ENCODE results near the gene C10orf120. TPM values are rescaled to one million over a fixed set of nuclear protein-coding genes. Genes with fewer than 3 reads are reported as not detected.

The C10orf120 gene
- total and polyA plus RNA-seq, 2 donors (not counting 3 experiments of a cell fraction or from before 2014, with no cell fraction given), result not detected

- H3K4me3 ChIP-seq (replicated peaks in 1 of 3; ENCODE audit: insufficient read depth in 1 of 3, low read depth in 1 of 3, low read length in 3 of 3), result no peak overlapping the region
- FAIRE-seq (peak; percentile 92), DNase-seq (ENCODE audit: low read depth, low spot score) (peak; percentile 50)
- peak; percentile 72 to 75 for TF ChIP-seq CTCF (IDR thresholded peaks at IDR 0.05; ENCODE audit: extremely low read depth in 1 of 2, insufficient read depth in 1 of 2, low read depth in 1 of 2, low read length in 2 of 2)
- TF ChIP-seq MYC (IDR thresholded peaks at IDR 0.05; ENCODE audit: low read depth, low read length), result no peak
- TF ChIP-seq POLR2A (IDR thresholded peaks at IDR 0.05; ENCODE audit: low read depth, low read length), result no peak
- TF ChIP-seq JUN (IDR thresholded peaks at IDR 0.05; ENCODE audit: borderline replicate concordance, insufficient read depth, insufficient read length, low read depth), result no peak
- no peak for TF ChIP-seq FOS (IDR thresholded peaks at IDR 0.05; ENCODE audit: borderline replicate concordance, insufficient read depth, low read length)
- no peak for TF ChIP-seq POLR2AphosphoS5 (IDR thresholded peaks at IDR 0.05; ENCODE audit: insufficient read depth, low read depth, low read length)
- no peak for TF ChIP-seq MAX (IDR thresholded peaks at IDR 0.05; ENCODE audit: insufficient read depth, insufficient read length)
- no peak overlapping the region for H3K27ac ChIP-seq (ENCODE audit: insufficient read depth, low read depth, low read length)
- BruUV-seq (replicated peaks), result no TSS peak
- H3K4me1 ChIP-seq (ENCODE audit: control insufficient read depth, extremely low read depth, insufficient read depth, low read length), result no peaks in the 10 kb centered on the region
- no peaks in the 10 kb centered on the region for H3K79me2 ChIP-seq (ENCODE audit: control insufficient read depth, insufficient read depth, low read length)
- ChIA-PET POLR2A (no interaction called here), CTCF (interaction anchor here (0.6 to 4.4 kb wide), 41 partner anchors 9 to 924 kb away, joined by 3 to 34 read pairs (median 4); partner anchors contain the start of genes ACADSB and C10orf88)
- no peak overlapping the region for H3K4me2 ChIP-seq (ENCODE audit: insufficient read depth, low read length)
- no peaks in the 10 kb centered on the region for H4K20me1 ChIP-seq (replicated peaks; ENCODE audit: control insufficient read depth, extremely low read depth, insufficient read depth, low read length)
- H3K9ac ChIP-seq (replicated peaks; ENCODE audit: extremely low read depth, insufficient read depth, low read length), result no peak overlapping the region
- intact Hi-C loops (cut with micrococcal nuclease) (loop anchor here (1.0 to 5.0 kb wide), 5 partner anchors 54 to 910 kb away; partner anchors contain the start of gene C10orf88), dilution Hi-C loops (cut with MboI; ENCODE audit: extremely low pct_ligation_motif_present, low sequenced_read_pairs) (no loop called here)
- no peaks in the 10 kb centered on the region for H3K9me1 ChIP-seq (replicated peaks; ENCODE audit: control insufficient read depth, extremely low read depth, insufficient read depth, low read length)
- H3K36me3 ChIP-seq (ENCODE audit: control insufficient read depth in 2 of 2, extremely low read depth in 1 of 2, insufficient read depth in 2 of 2, low read length in 2 of 2), result no peaks in the 10 kb centered on the region
- H3K9me3 ChIP-seq (replicated peaks; ENCODE audit: control insufficient read depth, insufficient read depth, low read length), result no peaks in the 10 kb centered on the region
- H2AFZ ChIP-seq (ENCODE audit: low read depth, low read length), result no peak overlapping the region
- peaks cover 3 to 9% of the 10 kb centered on the region in 2 experiments for H3K27me3 ChIP-seq (ENCODE audit: control insufficient read depth in 2 of 2, insufficient read depth in 2 of 2, low read length in 2 of 2)
These were observed 50.8 kb downstream of the C10orf120 start for GRCh38 chr10:122648599-122649428.

Other genes with a start within 250 kb of the C10orf120 start
- not detected in 2 replicates for gene ARMS2, start 245.2 kb downstream of the C10orf120 start, total RNA-seq
- not detected in 2 replicates for gene ARMS2, start 245.2 kb downstream of the C10orf120 start, polyA plus RNA-seq
- gene HTRA1, start 238.3 kb downstream of the C10orf120 start, total RNA-seq, result 192 and 255 TPM in 2 replicates
- gene HTRA1, start 238.3 kb downstream of the C10orf120 start, polyA plus RNA-seq, result 270 and 309 TPM in 2 replicates
- not detected in 2 replicates for gene DMBT1, start 139.1 kb downstream of the C10orf120 start, total RNA-seq
- 0.01 TPM in 1 of 2 replicates, not detected in the other for gene DMBT1, start 139.1 kb downstream of the C10orf120 start, polyA plus RNA-seq
- gene CUZD1, start 146.0 kb upstream of the C10orf120 start, total RNA-seq, result 1.1 and 1.5 TPM in 2 replicates
- 1.4 and 1.6 TPM in 2 replicates for gene CUZD1, start 146.0 kb upstream of the C10orf120 start, polyA plus RNA-seq
- gene FAM24B, start 179.7 kb upstream of the C10orf120 start, total RNA-seq, result 8.5 and 10.6 TPM in 2 replicates
- gene FAM24B, start 179.7 kb upstream of the C10orf120 start, polyA plus RNA-seq, result 5.3 and 9.3 TPM in 2 replicates
- not detected in 2 replicates for gene FAM24A, start 210.8 kb upstream of the C10orf120 start, total RNA-seq
- not detected in 2 replicates for gene FAM24A, start 210.8 kb upstream of the C10orf120 start, polyA plus RNA-seq